ENCODE results near the gene ALDH1L1. TPM values are rescaled to one million over a fixed set of nuclear protein-coding genes. Genes with fewer than 3 reads are reported as not detected.

Gene ALDH1L1
- total RNA-seq, 2 donors from 2014 or later = 54.7 to 65.3 TPM

GRCh38 chr3:126114443-126115386, 65.7 kb downstream of the ALDH1L1 start:
- TF ChIP-seq CTCF (IDR thresholded peaks at IDR 0.05) = no peak
- no peak for TF ChIP-seq POLR2A (IDR thresholded peaks at IDR 0.05)
- 88 to 90% methylated on average over 15 to 16 of the region's 16 CpGs for whole genome bisulfite sequencing, 2 donors

GRCh38 chr3:126113733-126114442, 66.5 kb downstream of the ALDH1L1 start:
- Histone ChIP-seq H3K4me1 (no peaks in the 10 kb centered on the region), H3K9me3 (no peaks in the 10 kb centered on the region), H3K27ac (no peak overlapping the region), H3K36me3 (replicated peaks in 1 of 2; ENCODE audit: insufficient read depth in 1 of 2, low read depth in 2 of 2) (peaks cover 4 to 5% of the 10 kb centered on the region in 2 donors), H3K27me3 (no peaks in the 10 kb centered on the region), H3K4me3 (no peak overlapping the region)
- DNase-seq (peak in 1 of 4 donors; percentile 8), ATAC-seq (no peak)
- intact Hi-C loops (cut with DNase I) = no loop called here
- TF ChIP-seq CTCF (IDR thresholded peaks at IDR 0.05) (peak in 2 of 7 experiments; percentile 9 to 16), POLR2A (IDR thresholded peaks at IDR 0.05) (no peak)
- WGBS, 2 donors = 88 to 89% methylated on average over 7 to 9 of the region's 9 CpGs

More at GRCh38 chr3:126114443-126115386, 65.7 kb downstream of the ALDH1L1 start:
- Histone ChIP-seq H3K27me3 (no peaks in the 10 kb centered on the region), H3K4me1 (no peaks in the 10 kb centered on the region), H3K27ac (no peak overlapping the region), H3K4me3 (no peak overlapping the region), H3K36me3 (replicated peaks in 1 of 2; ENCODE audit: insufficient read depth in 1 of 2, low read depth in 2 of 2) (peaks cover 4 to 5% of the 10 kb centered on the region in 2 donors), H3K9me3 (no peaks in the 10 kb centered on the region)
- ATAC-seq (no peak), DNase-seq (peak in 1 of 4 donors; percentile 7)
- intact Hi-C loops (cut with DNase I) = no loop called here

- intact Hi-C loops (cut with DNase I) = no loop called here
- Histone ChIP-seq H3K27ac (no peak overlapping the region), H3K9me3 (no peaks in the 10 kb centered on the region), H3K27me3 (no peaks in the 10 kb centered on the region), H3K4me3 (no peak overlapping the region), H3K36me3 (replicated peaks in 1 of 2; ENCODE audit: insufficient read depth in 1 of 2, low read depth in 2 of 2) (peaks cover 4 to 5% of the 10 kb centered on the region in 2 donors), H3K4me1 (no peaks in the 10 kb centered on the region)
- TF ChIP-seq POLR2A (IDR thresholded peaks at IDR 0.05) (no peak), CTCF (IDR thresholded peaks at IDR 0.05) (no peak)
- 83 to 85% methylated on average over 4 to 6 of the region's 6 CpGs for WGBS, 2 donors
- ATAC-seq (no peak), DNase-seq (peak in 1 of 4 donors; percentile 9)
Measured at GRCh38 chr3:126113238-126113555, 67.2 kb downstream of the ALDH1L1 start.

- no peak overlapping the region for H3K27ac ChIP-seq
Measured at GRCh38 chr3:126112531-126113237, 67.7 kb downstream of the ALDH1L1 start.

More at GRCh38 chr3:126112531-126113237, 67.7 kb downstream of the ALDH1L1 start:
- Histone ChIP-seq H3K4me3 (no peak overlapping the region), H3K27me3 (no peaks in the 10 kb centered on the region), H3K4me1 (no peaks in the 10 kb centered on the region), H3K36me3 (replicated peaks in 1 of 2; ENCODE audit: insufficient read depth in 1 of 2, low read depth in 2 of 2) (peaks cover 4 to 5% of the 10 kb centered on the region in 2 donors), H3K9me3 (no peaks in the 10 kb centered on the region)
- 90 to 92% methylated on average over 10 to 13 of the region's 13 CpGs for WGBS, 2 donors
- ATAC-seq = no peak
- no peak for TF ChIP-seq POLR2A (IDR thresholded peaks at IDR 0.05)
- TF ChIP-seq CTCF (IDR thresholded peaks at IDR 0.05) = no peak
- DNase-seq = no peak
- intact Hi-C loops (cut with DNase I) = no loop called here

Data from body of pancreas (tissue), 4 donors.